Astrocyte of the hippocampus (primary cell): ENCODE data around the gene SLC7A8.

Experiments used
- DNase-seq: peaks from one replicate; pipeline ENCODE4 v3.0.0; 2011; ENCODE audit warnings: low read depth, low spot score

SLC7A8 gene

GRCh38 chr14:23158779-23159178, 24.7 kb downstream of the SLC7A8 start:
- no peak for DNase-seq

GRCh38 chr14:23154964-23155587, 28.4 kb downstream of the SLC7A8 start:
- DNase-seq: peak; percentile 87

- DNase-seq: peak; percentile 35
Measured at GRCh38 chr14:23153851-23154796, 29.3 kb downstream of the SLC7A8 start.

GRCh38 chr14:23151342-23151741, 32.1 kb downstream of the SLC7A8 start:
- DNase-seq: no peak

- DNase-seq: no peak
Measured at GRCh38 chr14:23149745-23150144, 33.7 kb downstream of the SLC7A8 start.

- DNase-seq: no peak
Measured at GRCh38 chr14:23148591-23149249, 34.7 kb downstream of the SLC7A8 start.

- DNase-seq: peak; percentile 70
Measured at GRCh38 chr14:23147676-23148075, 35.8 kb downstream of the SLC7A8 start.

GRCh38 chr14:23146980-23147379, 36.5 kb downstream of the SLC7A8 start:
- no peak for DNase-seq

GRCh38 chr14:23146351-23146910, 37.0 kb downstream of the SLC7A8 start:
- DNase-seq: no peak

- DNase-seq: no peak
Measured at GRCh38 chr14:23145794-23146350, 37.6 kb downstream of the SLC7A8 start.

- no peak for DNase-seq
Measured at GRCh38 chr14:23143911-23144310, 39.5 kb downstream of the SLC7A8 start.

GRCh38 chr14:23142826-23143225, 40.6 kb downstream of the SLC7A8 start:
- DNase-seq: no peak

GRCh38 chr14:23141706-23142444, 41.6 kb downstream of the SLC7A8 start:
- peak; percentile 91 for DNase-seq

- no peak for DNase-seq
Measured at GRCh38 chr14:23140371-23140770, 43.1 kb downstream of the SLC7A8 start.

GRCh38 chr14:23139874-23140273, 43.6 kb downstream of the SLC7A8 start:
- no peak for DNase-seq

GRCh38 chr14:23137813-23138535, 45.5 kb downstream of the SLC7A8 start:
- DNase-seq: no peak

- peak; percentile 39 for DNase-seq
Measured at GRCh38 chr14:23137192-23137812, 46.2 kb downstream of the SLC7A8 start.

GRCh38 chr14:23136566-23137133, 46.8 kb downstream of the SLC7A8 start:
- no peak for DNase-seq

GRCh38 chr14:23132970-23133369, 50.5 kb downstream of the SLC7A8 start:
- no peak for DNase-seq

- no peak for DNase-seq
Measured at GRCh38 chr14:23131482-23131881, 52.0 kb downstream of the SLC7A8 start.
